Fibroblast of pulmonary artery (primary cell): ENCODE measurements around the gene GRM8.

Source experiments
- DNase-seq: peaks from one replicate; pipeline ENCODE4 v3.0.0-alpha.2; 2010; ENCODE audit warnings: low read depth
- H3K4me3 ChIP-seq: replicated peaks from 2 replicates; pipeline ENCODE4 v1.5.1; 2011; ENCODE audit warnings: low read depth, mild to moderate bottlenecking, control low read depth, low read length, moderate library complexity
- TF ChIP-seq, protein P1 (sequence below): IDR thresholded peaks from 2 replicates; pipeline ENCODE4 v1.5.1; 2011; ENCODE audit warnings: mild to moderate bottlenecking, control low read depth, low read length, inconsistent platforms; ENCODE audit errors: missing control alignments

Gene GRM8

GRCh38 chr7:127029823-127030222 is 222.9 kb downstream of the GRM8 start:
- DNase-seq, result no peak
- TF ChIP-seq, protein P1, sequence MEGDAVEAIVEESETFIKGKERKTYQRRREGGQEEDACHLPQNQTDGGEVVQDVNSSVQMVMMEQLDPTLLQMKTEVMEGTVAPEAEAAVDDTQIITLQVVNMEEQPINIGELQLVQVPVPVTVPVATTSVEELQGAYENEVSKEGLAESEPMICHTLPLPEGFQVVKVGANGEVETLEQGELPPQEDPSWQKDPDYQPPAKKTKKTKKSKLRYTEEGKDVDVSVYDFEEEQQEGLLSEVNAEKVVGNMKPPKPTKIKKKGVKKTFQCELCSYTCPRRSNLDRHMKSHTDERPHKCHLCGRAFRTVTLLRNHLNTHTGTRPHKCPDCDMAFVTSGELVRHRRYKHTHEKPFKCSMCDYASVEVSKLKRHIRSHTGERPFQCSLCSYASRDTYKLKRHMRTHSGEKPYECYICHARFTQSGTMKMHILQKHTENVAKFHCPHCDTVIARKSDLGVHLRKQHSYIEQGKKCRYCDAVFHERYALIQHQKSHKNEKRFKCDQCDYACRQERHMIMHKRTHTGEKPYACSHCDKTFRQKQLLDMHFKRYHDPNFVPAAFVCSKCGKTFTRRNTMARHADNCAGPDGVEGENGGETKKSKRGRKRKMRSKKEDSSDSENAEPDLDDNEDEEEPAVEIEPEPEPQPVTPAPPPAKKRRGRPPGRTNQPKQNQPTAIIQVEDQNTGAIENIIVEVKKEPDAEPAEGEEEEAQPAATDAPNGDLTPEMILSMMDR, result no peak
- H3K4me3 ChIP-seq, result no peak overlapping the region

- TF ChIP-seq, protein P1, result no peak
- DNase-seq, result no peak
- H3K4me3 ChIP-seq, result no peak overlapping the region
Observed at GRCh38 chr7:127021857-127022256, 230.9 kb downstream of the GRM8 start.

DNA sequence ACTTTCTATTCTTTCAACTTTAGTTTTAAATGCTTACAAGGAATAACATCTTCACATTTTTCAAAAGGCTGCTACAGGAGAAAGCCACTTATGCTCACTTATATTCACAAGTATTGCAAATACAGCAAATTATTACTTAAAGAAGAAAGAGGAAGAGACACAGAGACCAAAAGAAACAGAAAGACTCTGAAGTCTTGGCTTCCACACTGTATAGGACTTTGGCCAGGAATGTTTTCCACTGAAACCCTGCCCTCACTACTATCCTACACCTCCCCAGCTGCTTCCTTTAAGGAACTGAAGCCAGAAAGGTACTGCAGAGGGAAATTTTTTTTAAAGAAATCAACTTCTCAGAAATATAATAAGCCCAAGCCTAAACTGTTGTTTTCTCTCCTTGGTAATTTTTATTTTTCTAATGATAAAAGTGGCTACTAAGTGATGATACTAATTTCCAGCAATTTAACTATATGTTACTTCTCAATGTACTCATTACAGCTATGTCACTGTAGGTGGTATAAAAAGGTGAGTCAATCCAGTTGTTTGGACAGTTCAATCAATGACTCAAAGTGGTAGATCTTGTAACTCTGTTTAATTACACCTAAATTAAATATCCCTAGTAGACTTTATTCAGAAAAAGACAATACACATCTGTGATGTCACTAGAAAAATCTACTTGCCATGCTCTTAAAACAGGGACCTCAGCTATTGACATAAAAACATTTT is 231.6 kb downstream of the GRM8 start:
- no peak overlapping the region for H3K4me3 ChIP-seq
- no peak for DNase-seq
- TF ChIP-seq, protein P1, result no peak

- DNase-seq, result no peak
Observed at GRCh38 chr7:127018889-127019288, 233.9 kb downstream of the GRM8 start.

GRCh38 chr7:127017196-127017595 is 235.5 kb downstream of the GRM8 start:
- H3K4me3 ChIP-seq, result no peak overlapping the region
- no peak for DNase-seq
- TF ChIP-seq, protein P1, result no peak

More at GRCh38 chr7:127018889-127019288, 233.9 kb downstream of the GRM8 start:
- TF ChIP-seq, protein P1, result no peak
- no peak overlapping the region for H3K4me3 ChIP-seq

DNA sequence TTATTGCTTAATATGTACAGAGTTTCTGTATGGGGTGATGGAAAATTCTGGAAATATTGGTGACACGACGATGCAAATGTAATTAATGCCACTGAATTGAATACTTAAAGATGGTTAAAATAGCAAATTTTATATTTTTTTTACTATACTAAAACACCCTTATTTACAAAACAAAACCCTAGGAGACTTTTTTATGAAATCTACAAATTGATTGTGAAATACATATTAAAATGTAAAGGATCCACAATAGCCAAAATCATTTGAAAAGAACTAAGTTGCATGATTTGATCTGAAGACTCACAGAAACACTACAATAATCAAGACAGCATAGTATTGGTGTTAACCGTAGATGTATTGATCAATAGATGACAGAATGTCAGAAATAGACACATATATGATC is 252.0 kb downstream of the GRM8 start:
- H3K4me3 ChIP-seq, result no peak overlapping the region
- DNase-seq, result no peak
- TF ChIP-seq, protein P1, result no peak

DNA sequence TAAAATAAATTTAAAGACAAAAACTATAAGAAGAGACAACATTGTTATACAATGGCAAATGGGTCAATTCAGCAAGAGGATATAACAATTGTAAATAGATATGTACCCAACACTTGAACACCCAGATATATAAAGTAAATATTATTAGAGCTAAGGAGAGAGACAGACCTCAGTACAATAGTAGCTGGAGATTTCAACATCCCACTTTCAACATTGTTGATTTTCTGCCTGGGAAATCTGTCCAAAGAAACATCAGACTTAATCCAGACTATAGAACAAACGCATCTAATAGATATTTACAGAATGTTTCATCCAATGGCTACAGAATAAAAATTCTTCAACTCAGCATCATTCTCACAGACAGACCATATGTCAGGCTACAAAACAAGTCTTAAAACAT is 256.1 kb downstream of the GRM8 start:
- TF ChIP-seq, protein P1, result no peak
- no peak for DNase-seq
- no peak overlapping the region for H3K4me3 ChIP-seq
